DMS 273 (cell line): ENCODE results near the gene EGFL7.

Experiments
- DNase-seq: peaks from one replicate; lab custom pipeline; 2025; ENCODE audit not compliant: unreplicated experiment; lab: John Stamatoyannopoulos, UW

Gene EGFL7

DNA sequence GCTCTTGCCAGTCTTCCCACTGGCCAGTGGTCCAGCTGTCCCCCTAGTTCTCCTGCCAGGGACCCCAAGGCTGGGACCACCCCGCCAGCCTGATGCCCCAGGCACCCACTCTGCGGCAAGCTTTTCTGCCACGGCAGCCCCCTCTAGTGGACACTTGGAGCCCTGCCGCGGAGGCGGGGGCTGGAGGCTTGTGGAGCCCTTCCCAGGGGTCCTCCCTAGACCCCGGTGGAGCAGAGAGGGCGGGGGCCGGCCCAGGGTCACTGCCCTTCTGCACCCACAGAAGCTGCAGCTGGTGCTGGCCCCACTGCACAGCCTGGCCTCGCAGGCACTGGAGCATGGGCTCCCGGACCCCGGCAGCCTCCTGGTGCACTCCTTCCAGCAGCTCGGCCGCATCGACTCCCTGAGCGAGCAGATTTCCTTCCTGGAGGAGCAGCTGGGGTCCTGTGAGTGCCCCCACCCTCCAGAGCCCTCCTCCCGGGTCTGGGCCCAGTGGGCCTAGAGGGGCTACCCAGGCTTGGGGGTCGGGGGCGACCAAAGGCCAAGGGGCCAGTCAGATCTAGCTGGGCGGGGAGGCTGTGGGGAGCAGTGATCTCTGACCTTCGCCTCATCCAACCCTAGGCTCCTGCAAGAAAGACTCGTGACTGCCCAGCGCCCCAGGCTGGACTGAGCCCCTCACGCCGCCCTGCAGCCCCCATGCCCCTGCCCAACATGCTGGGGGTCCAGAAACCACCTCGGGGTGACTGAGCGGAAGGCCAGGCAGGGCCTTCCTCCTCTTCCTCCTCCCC is 9.1 kb downstream of the EGFL7 start:
- peak; percentile 79 for DNase-seq

DNA sequence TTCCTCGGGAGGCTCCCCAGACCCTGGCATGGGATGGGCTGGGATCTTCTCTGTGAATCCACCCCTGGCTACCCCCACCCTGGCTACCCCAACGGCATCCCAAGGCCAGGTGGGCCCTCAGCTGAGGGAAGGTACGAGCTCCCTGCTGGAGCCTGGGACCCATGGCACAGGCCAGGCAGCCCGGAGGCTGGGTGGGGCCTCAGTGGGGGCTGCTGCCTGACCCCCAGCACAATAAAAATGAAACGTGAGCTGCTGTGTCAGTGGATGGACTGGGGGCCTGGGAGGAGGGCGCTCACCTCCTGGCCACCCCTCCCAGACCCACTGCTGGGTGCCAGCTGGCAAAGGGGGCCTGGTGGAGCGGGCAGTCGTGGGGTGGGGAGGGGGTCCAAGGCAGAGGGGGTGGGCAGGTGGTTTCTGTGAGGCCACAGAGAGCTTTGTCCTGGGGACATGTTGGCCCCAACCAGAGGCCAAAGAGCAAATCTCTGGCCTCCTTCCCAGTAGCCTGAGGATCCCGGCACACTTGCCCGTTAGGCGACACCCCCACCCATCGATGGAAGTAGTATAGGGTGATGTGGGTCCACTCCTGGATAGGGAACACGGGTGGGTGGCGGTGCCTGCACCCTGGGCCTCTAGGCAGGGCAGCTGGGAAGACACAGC is 9.8 kb downstream of the EGFL7 start:
- DNase-seq, result no peak

DNA sequence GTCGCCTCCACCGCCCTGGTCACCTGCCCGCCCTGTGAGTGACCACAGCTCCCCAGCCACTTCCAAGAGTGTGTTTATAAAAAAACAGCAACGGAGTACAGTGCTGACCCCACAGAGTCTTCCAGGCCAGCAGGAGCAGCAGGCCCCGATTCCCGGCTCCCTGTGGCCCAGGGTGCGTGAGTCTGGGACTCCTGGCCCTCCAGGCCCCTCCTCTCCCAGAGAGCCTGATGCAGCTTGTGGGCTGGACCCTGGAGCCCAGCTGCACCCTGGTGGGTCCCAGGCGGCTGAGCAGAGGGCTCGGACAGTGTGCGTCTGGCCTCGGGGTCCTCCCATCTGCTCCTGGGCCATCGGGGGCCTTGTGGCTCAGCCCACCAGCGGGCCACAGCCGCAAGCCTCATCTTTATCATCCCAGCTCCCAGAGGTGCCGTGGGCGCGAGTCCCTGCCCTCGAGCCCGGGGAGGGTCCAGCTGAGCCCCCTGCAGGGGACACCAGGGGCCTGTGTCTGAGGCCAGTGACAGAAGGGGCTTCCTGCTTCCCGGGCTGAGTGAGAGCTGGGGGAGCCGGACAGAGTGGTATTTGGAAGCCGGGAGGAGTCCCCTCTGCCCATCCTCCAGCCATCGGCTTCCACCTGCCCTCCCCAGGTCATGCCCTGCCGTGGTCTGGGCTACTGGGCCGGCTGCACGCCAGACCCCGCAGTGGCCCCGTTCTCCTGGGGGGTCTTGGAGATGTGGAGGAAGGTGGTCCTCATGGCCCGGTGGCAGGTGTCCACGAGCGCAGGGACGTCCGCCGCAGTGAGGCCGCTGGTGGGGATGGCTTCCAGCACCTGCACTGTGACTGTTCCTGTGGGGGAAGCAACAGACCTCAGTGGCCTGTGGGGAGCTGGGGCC is 10.6 kb downstream of the EGFL7 start:
- no peak for DNase-seq

DNA sequence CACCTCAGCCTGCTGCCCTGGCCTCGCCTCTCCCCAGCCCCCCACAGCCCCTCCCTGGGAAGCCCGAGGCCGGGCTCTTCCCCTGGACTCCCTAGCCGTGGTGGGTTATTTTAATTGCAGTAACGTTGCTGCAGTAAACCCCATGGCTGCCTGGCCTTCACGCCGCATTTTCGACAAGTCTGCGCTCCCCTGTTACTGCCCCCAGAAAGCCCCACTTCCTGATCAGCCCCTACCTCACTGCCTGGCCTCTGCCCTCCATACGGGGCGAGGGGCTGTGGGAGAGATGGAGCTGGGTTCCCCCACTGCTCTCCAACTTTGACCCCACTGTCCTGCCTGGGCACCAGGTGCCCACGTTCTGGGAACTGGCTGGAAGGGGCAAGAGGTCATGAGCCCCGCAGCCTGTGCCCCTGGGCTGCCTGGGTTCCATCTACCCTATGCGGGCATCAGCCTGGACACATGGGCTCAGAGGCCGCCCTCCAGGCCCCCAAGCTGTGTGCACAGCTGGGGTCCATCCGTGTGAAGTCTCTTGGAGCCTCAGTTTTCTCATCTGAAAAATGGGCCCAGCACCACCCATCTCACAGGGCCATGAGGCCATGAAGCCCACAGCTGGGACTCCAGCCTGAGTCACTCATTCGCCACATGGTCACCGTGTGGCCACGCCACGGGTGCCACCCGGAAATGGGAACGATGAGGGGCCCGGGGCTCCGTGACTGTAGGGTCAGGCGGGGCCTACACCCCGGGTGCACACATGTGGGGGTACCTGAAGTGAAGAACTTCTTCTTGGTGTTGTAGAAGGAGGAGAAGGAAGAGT is 11.5 kb downstream of the EGFL7 start:
- DNase-seq, result no peak

DNA sequence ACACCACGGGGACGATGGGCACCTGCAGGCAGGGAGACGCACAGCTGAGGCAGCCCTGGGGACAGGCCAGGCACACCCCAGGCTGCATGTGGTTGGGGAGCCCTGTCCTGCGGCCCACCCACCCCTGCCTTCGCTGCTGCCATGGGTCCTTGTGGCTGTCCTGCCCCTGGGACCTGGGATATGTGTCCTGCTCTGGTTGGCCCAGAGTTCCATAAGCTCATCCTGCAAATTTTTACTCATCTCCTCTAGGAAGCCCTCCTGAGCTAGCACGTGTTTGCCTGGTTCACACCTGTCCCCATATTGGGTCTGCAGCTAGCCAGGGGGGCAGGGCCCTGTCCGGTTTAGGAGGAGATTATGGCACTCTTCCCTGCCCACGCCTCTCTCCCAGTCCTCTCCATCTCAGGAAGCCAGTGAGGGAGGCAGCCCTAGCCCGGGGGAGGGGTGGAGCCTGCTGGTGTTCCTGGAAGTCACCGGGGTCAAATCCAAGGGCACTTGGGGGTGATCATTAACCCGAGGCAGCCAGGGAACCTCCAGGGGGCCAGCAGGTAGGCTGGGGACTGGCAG is 12.2 kb downstream of the EGFL7 start:
- no peak for DNase-seq

DNA sequence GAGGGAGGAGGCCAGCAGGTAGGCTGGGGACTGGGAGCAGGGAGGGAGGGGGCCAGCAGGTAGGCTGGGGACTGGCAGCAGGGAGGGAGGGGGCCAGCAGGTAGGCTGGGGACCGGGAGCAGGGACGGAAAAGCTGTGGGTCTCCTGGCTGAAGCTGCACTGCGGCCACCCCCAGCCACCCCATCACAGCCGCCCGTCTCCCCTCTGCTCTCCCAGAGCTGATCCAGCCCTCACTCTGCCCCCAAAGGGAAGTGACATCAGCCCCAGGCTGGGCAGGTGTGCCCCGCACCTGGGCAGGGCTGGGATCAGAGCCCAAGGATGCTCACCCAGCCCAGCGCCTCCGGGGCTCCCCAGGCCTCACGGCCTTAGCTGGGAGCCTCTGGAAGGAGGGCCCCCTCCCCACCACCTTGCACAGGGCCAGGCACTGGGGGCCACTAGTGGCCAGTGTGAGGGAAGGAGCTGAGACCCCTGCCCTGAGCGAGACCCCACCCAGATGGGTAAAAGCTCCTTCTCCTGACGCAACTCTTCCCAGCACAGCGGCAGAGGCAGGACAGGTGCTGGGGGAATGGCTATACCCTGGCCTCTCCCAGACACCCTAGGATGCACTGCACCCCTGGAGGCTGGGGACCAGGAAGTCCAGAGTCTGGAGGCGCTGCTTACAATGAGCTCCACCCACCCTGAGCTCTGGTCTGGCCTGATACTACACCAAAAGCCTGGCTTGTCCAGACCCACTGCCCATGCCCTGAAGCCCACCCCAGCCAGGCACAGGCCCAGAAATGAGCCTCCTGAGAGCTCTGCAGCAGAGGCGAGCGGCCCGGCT is 13.0 kb downstream of the EGFL7 start:
- no peak for DNase-seq

DNA sequence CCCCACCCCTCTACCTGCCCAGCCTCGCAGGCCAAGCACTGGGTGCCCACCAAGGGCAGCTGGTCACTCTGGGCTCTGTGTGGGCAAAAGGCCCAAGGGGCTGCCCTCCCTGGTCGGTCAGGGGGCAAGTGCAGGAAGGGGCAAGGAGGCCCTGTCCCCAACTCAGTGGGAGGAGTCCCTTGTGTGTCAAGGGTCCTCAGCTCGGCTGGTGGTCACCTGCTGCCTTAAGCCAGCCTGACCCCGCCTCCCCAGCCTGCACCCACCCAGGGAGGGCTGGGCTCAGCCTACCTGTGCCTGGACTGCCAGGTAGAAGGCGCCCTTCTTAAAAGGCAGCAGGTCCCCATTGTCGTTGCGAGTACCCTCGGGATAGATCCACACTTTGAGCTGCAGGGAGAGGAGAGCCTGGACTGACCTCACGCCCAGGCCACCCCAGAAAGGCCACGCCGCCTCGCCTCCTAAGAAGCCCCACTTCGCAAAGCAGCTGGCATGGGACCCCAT is 13.6 kb downstream of the EGFL7 start:
- DNase-seq, result no peak

DNA sequence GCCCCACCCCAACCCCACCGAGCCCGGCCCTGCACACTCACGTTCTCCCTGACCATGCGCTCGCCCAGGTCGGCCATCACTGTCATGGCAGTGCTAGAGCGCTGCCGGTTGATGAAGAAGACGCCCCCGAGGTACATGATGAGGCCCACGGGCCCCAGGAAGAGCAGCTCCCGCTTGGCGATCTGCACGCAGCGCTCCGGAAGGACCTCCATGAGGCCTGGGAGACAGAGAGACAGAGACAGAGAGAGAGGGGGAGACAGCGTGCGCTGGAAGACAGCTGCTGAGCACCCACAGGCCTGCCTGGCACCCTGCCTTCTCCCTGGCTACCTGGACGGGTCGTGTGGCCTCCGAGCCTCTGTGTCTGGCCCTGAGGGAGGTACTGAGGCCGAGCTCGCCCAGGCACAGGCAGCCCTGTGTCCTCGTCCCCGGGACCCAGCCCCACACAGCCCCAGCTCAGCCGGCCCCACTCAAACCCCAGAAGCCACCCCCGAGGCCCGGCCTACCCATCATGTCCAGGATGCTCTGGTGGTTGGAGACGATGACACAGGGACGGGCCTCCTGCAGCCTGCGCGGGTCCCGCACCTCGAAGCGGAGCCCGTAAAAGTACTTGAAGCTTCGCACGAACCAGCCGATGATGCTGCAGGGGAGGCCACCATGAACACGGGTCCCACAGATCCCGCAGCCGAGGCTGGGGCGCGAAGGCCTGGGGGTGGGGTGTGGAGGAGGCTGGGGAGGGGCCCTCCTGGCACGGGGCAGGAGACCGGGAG is 14.4 kb downstream of the EGFL7 start:
- DNase-seq, result no peak

DNA sequence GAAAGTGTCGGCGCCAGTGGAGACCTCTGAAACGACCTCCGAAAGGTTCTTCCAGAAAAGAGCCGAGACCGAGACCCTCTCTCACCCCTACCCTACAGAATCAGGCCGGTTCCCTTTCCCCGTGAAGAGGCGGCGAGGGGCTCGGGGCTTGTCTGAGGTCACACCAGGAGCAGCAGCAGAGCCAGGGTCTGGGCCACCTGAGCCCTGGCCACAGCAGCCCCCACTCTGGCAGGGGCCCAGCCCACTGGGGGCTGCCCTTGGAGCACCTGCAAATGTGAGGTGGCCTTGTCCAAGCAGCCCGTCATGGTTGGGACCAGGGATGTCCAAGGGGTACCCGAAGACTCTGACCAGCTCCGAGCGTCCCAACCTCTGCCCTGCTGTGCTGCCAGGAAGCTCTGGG is 15.3 kb downstream of the EGFL7 start:
- DNase-seq, result no peak

DNA sequence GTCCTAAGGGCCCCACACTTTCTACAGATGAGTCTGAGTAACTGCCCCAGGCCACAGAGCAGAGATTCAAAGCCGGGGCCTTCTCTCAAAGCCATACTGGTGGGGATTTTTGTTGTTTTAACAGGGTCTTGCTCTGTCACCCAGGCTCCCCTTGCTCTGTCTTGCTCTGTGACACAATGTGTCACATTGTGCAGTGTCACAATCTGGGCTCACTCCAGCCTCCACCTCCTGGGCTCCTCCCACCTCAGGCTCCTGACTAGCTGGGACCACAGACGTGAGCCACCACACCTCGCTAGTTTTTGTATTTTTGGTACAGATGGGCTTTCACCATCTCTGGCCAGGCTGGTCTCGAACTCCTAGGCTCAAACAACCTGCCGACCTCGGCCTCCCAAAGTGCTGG is 15.9 kb downstream of the EGFL7 start:
- DNase-seq, result no peak

DNA sequence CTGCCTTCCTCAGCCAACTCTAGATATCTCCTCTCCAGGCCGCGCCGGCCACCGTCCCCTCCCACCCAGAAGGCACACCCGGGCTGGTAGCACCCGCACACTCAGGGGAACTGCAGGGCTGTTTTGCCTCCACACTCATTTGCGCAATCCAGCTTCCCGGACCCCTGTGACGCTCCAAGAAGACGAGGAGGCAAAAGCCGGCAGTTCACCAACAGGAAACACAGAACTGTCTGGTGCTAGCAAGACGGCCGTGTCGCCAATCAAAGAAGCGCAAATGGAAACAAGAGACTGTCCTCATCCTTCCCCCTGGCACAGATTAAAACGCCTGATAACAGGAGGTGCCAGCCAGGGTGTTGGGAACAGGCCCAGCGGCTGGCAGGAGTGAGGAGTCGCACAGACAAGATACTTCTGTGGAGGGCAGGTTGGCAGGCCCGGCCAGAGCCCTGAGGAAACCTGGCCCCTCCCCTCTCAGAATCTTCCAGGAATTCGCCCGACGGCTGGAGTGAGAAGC is 16.8 kb downstream of the EGFL7 start:
- no peak for DNase-seq

DNA sequence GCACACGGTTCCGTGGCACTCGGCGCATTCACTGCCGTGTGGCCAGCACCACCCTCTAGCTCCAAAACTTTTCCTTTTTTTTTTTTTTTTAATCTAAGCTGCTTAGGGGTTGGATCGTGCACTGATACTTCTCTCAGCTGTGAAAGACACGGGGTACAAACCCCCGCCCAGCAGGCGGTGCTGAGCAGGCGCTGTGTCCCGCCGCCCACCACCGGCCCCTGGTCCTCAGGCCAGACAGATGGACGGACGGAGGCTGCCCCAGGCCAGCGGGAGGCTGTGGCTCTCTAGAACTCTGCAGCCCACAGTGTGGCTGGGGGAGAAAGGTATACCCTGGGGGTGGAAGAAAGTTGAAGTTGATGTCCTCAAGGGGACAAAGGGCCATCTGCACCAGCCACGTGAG is 18.3 kb downstream of the EGFL7 start:
- no peak for DNase-seq

DNA sequence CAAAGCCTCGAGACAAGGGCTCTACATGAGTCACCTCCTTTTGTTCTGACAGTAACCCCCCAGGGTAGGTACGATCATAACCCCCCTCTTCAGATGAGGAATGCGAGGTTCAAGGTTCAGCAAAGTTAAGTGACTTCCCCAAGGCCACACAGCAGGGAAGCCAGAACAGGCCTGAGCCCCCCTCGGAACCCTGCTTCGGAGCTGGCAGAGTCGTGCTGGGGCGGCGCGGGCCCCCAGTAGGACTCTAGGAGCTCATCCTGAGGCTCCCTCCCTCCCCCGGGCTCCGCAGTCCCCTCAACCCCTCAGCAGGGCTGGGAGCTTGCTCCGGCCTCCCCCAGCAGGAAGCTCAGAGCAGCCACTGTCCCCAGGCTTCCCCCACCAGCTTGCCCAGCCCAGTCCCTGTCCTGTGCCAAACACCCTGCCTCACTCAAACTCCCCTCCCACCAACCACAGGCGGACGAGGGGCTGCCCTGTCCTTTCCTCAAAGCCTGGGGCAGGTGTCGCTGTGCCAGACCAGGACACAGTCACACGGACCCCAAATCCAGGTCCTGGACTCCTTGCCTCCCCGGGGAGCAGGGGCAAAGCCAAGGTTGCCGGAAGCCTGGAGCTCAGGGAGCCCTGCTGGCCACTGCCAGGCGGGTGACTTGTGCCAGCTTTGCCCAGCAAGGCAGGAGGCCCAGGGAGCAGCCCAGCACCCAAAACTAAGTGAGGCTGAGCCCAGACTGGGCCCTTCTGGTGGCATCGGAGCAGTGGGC is 19.4 kb downstream of the EGFL7 start:
- DNase-seq, result no peak

DNA sequence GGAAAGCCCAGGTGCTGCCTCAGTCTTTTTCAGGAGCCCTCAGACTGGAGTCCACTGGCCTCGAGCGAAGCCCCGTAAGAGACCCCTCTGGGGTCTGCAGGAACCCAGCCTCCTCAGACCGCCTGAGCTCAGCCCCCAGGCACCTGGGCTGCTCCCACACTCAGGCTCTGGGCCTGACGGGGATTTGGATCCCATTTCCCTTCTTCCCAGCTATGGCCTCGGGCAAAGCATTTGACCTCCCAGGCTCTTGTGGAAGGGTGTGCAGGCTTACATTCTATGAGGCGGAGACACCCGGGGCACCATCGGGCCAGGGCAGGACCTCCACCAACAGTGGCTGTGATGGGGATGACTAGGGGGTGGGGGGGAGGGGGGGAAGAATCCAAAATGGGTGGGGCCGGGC is 20.0 kb downstream of the EGFL7 start:
- no peak for DNase-seq

DNA sequence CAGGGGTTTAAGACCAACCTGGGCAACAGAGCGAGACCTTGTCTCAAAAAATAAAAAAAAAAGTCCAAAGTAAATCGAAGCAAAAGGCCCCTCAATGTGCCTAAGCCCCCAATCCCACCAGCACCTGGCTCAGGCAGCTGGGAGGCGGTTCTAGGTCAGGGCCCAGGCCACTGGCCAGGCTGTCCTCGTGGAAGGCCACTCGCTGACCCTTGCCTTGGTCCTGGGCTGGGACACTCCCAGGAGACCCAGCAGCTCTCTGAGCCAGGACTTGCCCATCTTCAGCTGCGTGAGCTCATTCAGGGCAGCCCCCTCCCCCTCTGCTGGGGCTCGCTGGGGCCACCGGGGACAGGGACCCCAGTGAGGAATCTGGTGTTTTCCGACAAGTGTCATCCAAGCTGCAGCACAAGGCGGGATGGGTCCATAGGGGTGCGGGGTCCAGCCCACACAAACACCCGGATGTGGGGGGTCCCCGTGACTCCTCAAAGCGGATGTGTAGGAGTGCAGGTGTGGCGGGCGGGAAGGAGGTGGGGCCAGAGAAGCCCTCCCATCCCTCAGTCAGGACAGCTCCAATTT is 20.5 kb downstream of the EGFL7 start:
- DNase-seq, result no peak

DNA sequence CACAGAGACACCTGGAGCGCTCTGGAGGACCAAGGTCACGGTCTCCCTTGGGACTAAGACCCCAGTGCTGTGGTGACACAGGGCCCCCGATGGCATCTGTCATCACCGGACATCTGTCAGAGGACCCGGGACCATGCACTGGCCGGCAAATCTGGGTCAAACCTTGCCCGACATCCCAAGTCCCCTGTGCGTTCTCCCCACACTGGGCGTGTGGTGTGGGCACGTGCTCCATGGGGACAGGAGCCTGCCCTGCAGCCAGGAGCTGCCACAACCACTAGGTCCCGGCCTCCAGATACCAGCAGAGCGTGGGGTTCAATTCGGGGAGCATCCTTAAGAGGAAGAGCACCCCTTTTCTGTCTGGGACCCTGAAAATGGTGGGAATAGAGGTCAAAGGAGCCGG is 21.0 kb downstream of the EGFL7 start:
- DNase-seq, result no peak

DNA sequence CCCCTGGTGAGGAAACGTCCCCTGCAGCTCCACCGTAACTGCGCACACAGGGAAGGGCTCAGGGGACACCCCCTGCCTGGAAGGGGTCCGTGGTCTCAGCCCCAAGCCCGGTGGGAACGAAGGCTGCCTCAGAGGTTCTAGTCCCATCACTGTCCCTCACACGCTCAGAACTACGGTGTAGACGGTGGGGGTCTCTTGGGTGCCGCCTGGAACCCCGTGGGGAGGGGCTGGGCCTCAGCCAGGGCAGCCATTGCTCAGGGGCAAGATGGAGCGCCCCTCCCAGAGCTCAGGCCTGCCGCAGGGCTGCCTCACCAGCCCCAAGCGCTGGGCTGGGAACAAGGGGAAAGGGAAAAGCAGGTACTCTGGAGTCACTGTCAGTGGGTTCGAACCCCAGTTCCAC is 21.6 kb downstream of the EGFL7 start:
- no peak for DNase-seq

DNA sequence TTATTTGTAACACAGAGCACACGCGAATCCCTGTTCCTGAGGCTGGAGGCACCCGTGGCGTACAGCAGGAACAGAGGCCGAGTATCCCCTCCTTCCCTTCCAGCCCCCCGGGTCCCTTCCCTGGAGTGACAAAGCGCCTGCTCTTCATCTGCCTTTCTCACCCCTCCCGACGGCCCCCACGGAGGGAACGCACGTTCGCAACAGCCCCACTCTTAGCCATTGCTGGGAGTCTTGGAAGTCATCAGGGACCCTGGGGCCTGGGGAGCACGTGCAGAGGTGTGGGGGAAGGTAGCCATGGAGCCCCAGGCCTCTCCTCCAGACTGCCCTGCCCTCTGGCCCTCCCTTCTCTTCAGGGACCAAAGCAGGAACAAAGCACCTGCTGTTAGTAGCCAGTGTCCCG is 22.1 kb downstream of the EGFL7 start:
- DNase-seq, result no peak
